GM12878 (cell line): Measurements from ENCODE around the gene SIRT7. TPM values are rescaled to one million over a fixed set of nuclear protein-coding genes. Genes with fewer than 3 reads are reported as not detected.
A peak's percentile ranks its signal among the peaks of the same experiment; 100 is the strongest.

Source experiments
- ATAC-seq: fragments of 200-7000 bp; cut with Tn5 transposase; 3 replicates; pipeline ENCODE4 v1.9.1; 2020; ENCODE audit warnings: mild to moderate bottlenecking, moderate library complexity
- BruUV-seq: library from RNA; stranded (reverse); fragments of 400-500 nt; replicated peaks from 2 replicates; lab custom pipeline; 2021; lab: Mats Ljungman, UMichigan
- CTCF ChIA-PET: fragments of 300-600 bp; sonication (Branson Sonifier 250); formaldehyde crosslinking; extraction: SDS; loops from one replicate; lab custom pipeline; 2021; ENCODE audit warnings: inconsistent platforms; lab: Yijun Ruan, JAX
- POLR2A ChIA-PET: fragments of 350-600 bp; formaldehyde crosslinking; extraction: SDS; loops from one replicate; lab custom pipeline; 2021; ENCODE audit warnings: inconsistent platforms; lab: Charles Lee
- RAD21 ChIA-PET: fragments of 300-600 bp; sonication (Branson Sonifier 250); formaldehyde crosslinking; loops from one replicate; lab custom pipeline; 2023; ENCODE audit warnings: antibody characterized with exemption; ENCODE audit not compliant: unreplicated experiment; lab: Charles Lee
- SMC1A ChIA-PET: fragments of 300-600 bp; sonication (Branson Sonifier 250); formaldehyde crosslinking; loops from one replicate; lab custom pipeline; 2023; ENCODE audit not compliant: unreplicated experiment, uncharacterized antibody; lab: Charles Lee
- DNase-seq: peaks from one replicate; pipeline ENCODE4 v3.0.0-alpha.2; 2011; ENCODE audit warnings: low read depth, low spot score
- FAIRE-seq: peaks from 3 replicates; lab custom pipeline; 2011; peaks lifted over from hg19 to GRCh38; lab: Jason Lieb, UNC
- H2AFZ ChIP-seq: 2 replicates; pipeline ENCODE4 v1.6.0; 2011; ENCODE audit warnings: low read depth, low read length, control low read depth; ENCODE audit not compliant: control insufficient read depth
- H3K27ac ChIP-seq: 2 replicates; pipeline ENCODE4 v1.5.1; 2011; ENCODE audit warnings: control low read depth; ENCODE audit not compliant: control insufficient read depth, insufficient read depth
- H3K27me3 ChIP-seq, 2 experiments: replicated peaks in 1 of 2; 2 replicates each; pipeline versions ENCODE4 v1.6.0 to v1.6.1; 2011; ENCODE audit warnings: low read length in 1 of 2; ENCODE audit not compliant: control insufficient read depth in 2 of 2, insufficient read depth in 2 of 2
- H3K36me3 ChIP-seq, 2 experiments: 2 replicates each; pipeline ENCODE4 v1.5.1; 2011; ENCODE audit warnings: low read length in 1 of 2; ENCODE audit not compliant: control insufficient read depth in 2 of 2, insufficient read depth in 2 of 2
- H3K4me1 ChIP-seq: 2 replicates; pipeline ENCODE4 v1.6.1; 2011; ENCODE audit warnings: mild to moderate bottlenecking, low read length, moderate library complexity, mixed read lengths; ENCODE audit not compliant: control insufficient read depth, insufficient read depth
- H3K4me2 ChIP-seq: 2 replicates; pipeline ENCODE4 v1.6.0; 2011; ENCODE audit warnings: control low read depth; ENCODE audit not compliant: control insufficient read depth, insufficient read depth
- H3K4me3 ChIP-seq: fragments of 200-600 bp; sonication (generic); 2 replicates; pipeline ENCODE4 v1.5.1; 2016
- H3K79me2 ChIP-seq: 2 replicates; pipeline ENCODE4 v1.6.0; 2011; ENCODE audit warnings: low read length; ENCODE audit not compliant: control insufficient read depth, insufficient read depth
- H3K9ac ChIP-seq: 2 replicates; pipeline ENCODE4 v1.8.0; 2011; ENCODE audit warnings: low read length, control low read depth, mixed read lengths; ENCODE audit not compliant: control insufficient read depth, insufficient read depth
- H3K9me3 ChIP-seq: replicated peaks from 3 replicates; pipeline ENCODE4 v1.5.1; 2011; ENCODE audit warnings: mild to moderate bottlenecking, low read length; ENCODE audit not compliant: control insufficient read depth, insufficient read depth
- H4K20me1 ChIP-seq: 2 replicates; pipeline ENCODE4 v1.6.0; 2011; ENCODE audit not compliant: control insufficient read depth, insufficient read depth
- CBX5 ChIP-seq: sonication (generic); IDR thresholded peaks from 2 replicates; pipeline ENCODE4 v1.6.1; 2016; ENCODE audit warnings: low read depth, moderate library complexity, mild to moderate bottlenecking, inconsistent platforms
- KDM1A ChIP-seq: fragments of 200-600 bp; sonication (generic); IDR thresholded peaks from 2 replicates; pipeline ENCODE4 v1.6.1; 2016; ENCODE audit warnings: borderline replicate concordance
- POLR2AphosphoS5 ChIP-seq: IDR thresholded peaks from 2 replicates; pipeline ENCODE4 v1.6.1; 2011; ENCODE audit warnings: mild to moderate bottlenecking, low read length, inconsistent platforms
- TCF12 ChIP-seq: IDR thresholded peaks from 2 replicates; pipeline ENCODE4 v1.6.1; 2011; ENCODE audit warnings: low read depth, mild to moderate bottlenecking, low read length
- WGBS: methylation state at CpG from one replicate; pipeline ENCODE4 v1.1.6; 2016; ENCODE audit warnings: low lambda C conversion rate; ENCODE audit not compliant: insufficient replicate concordance, insufficient coverage; ENCODE audit errors: missing lambda C conversion rate; 5-methylcytosine and 5-hydroxymethylcytosine counted together
- in situ Hi-C: fragments of 300-500 bp; cut with MboI; formaldehyde crosslinking; loops from 9 replicates; pipeline ENCODE4 v1.14.3; 2018; ENCODE audit warnings: mixed read lengths
- intact Hi-C: fragments of 100-400 bp; cut with micrococcal nuclease; formaldehyde crosslinking; loops from one replicate; pipeline ENCODE4 v1.14.2; 2022; ENCODE audit not compliant: unreplicated experiment
- polyA plus RNA-seq, 11 experiments: library from polyadenylated mRNA; depleted of rRNA in 4 of 11; unstranded in 6 of 11; stranded (reverse) in 5 of 11; fragments of >200 nt; fragmentation: Nextera tagmentation in 4 of 11; fragmentation: Illumina TruSeq in 1 of 11; extraction: Ambion mirVana in 4 of 11; extraction: Trizol in 1 of 11; gene quantifications; 1 replicate in 1 of 11; 2 replicates in 10 of 11; pipeline versions ENCODE4 v1.2.1 to v1.2.3, GENCODE V29; 2011 to 2016; ENCODE audit warnings: inconsistent platforms in 2 of 11, missing spikeins in 2 of 11, low read depth in 1 of 11
- total RNA-seq, 4 experiments: library from RNA; depleted of rRNA in 3 of 4; stranded (reverse); fragments of >200 nt in 3 of 4; fragmentation: Illumina TruSeq in 1 of 4; extraction: Trizol in 1 of 4; gene quantifications; 2 replicates each; pipeline versions ENCODE4 v1.2.1 to v1.2.3, GENCODE V29; 2013 to 2021
- TF ChIP-seq, protein P1 (sequence below): fragments of 450-650 bp; IDR thresholded peaks from 2 replicates; pipeline ENCODE4 v1.6.1; 2017; ENCODE audit warnings: mild to moderate bottlenecking, moderate library complexity
- TF ChIP-seq, protein P2 (sequence below): IDR thresholded peaks from 2 replicates; pipeline ENCODE4 v1.6.1; 2012; ENCODE audit warnings: low read depth, low read length, improper control_type of control experiment

Gene SIRT7
- total and polyA plus RNA-seq, 10 of the 15 experiments (the other 5 are each of a cell fraction or from before 2014, with no cell fraction given): 1.2 to 56.2 (median 22.7) TPM

- TF ChIP-seq, protein P1, sequence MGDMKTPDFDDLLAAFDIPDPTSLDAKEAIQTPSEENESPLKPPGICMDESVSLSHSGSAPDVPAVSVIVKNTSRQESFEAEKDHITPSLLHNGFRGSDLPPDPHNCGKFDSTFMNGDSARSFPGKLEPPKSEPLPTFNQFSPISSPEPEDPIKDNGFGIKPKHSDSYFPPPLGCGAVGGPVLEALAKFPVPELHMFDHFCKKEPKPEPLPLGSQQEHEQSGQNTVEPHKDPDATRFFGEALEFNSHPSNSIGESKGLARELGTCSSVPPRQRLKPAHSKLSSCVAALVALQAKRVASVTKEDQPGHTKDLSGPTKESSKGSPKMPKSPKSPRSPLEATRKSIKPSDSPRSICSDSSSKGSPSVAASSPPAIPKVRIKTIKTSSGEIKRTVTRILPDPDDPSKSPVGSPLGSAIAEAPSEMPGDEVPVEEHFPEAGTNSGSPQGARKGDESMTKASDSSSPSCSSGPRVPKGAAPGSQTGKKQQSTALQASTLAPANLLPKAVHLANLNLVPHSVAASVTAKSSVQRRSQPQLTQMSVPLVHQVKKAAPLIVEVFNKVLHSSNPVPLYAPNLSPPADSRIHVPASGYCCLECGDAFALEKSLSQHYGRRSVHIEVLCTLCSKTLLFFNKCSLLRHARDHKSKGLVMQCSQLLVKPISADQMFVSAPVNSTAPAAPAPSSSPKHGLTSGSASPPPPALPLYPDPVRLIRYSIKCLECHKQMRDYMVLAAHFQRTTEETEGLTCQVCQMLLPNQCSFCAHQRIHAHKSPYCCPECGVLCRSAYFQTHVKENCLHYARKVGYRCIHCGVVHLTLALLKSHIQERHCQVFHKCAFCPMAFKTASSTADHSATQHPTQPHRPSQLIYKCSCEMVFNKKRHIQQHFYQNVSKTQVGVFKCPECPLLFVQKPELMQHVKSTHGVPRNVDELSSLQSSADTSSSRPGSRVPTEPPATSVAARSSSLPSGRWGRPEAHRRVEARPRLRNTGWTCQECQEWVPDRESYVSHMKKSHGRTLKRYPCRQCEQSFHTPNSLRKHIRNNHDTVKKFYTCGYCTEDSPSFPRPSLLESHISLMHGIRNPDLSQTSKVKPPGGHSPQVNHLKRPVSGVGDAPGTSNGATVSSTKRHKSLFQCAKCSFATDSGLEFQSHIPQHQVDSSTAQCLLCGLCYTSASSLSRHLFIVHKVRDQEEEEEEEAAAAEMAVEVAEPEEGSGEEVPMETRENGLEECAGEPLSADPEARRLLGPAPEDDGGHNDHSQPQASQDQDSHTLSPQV: no peak
- TF ChIP-seq TCF12 (no peak), CBX5 (no peak)
- TF ChIP-seq, all 136 proteins: peak for 0
Observed at GRCh38 chr17:81904600-81905423, 13.2 kb downstream of the SIRT7 start (continued).

DNA sequence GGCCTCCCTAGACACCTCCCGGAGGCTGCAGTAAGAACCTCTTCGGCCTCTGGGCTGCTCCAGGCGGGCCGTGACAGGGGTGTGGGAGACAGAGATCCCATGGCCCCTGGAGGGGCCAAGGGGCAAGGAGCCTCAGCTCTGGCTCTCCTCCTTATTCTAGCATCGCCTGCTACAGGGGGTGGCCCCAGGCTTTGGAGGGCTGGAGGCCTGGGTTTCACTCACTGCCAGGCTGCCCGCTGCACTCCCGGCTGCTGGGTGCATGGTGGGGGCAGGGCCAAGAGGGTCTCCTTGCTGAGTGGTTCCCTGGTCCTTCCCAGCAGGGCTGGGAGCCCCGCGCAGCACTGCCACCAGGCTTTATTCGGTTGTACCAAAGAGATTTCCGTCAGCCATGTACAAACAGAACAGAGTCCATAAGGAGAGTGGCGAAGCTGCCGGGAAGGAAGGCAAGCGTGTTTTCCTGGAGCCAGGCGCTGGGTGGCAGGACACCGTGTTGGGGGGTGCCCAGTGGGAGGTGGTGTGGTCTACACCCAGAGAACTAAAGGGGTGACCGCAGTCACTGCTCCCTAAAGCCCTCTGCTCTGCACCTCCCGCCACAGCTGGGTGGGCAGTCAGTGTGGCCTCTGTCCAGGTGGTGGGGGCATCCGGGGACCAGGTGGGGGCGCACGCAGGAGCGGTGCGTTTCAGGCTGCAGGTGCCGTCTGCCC is 13.9 kb downstream of the SIRT7 start:
- Histone ChIP-seq H3K36me3 (peaks cover 3 to 4% of the 10 kb centered on the region in 2 experiments; a peak in 3 of 4 replicates), H2AFZ (no peak overlapping the region), H3K79me2 (no peaks in the 10 kb centered on the region), H4K20me1 (no peaks in the 10 kb centered on the region), H3K27ac (no peak overlapping the region), H3K4me2 (no peak overlapping the region), H3K4me3 (no peak overlapping the region), H3K9ac (no peak overlapping the region), H3K9me3 (no peaks in the 10 kb centered on the region), H3K4me1 (no peaks in the 10 kb centered on the region), H3K27me3 (no peaks in the 10 kb centered on the region; a peak in 1 of 4 replicates)
- TSS peak; percentile 47 for BruUV-seq
- RAD21 ChIA-PET: no interaction called here
- POLR2A ChIA-PET: no interaction called here
- intact Hi-C loops: no loop called here
- ATAC-seq (no peak), DNase-seq (no peak), FAIRE-seq (no peak)
- 96% methylated on average over 20 of the region's 24 CpGs for WGBS
- SMC1A ChIA-PET: no interaction called here
- CTCF ChIA-PET: no interaction called here
- in situ Hi-C loops: no loop called here
- no peak for TF ChIP-seq POLR2AphosphoS5
- TF ChIP-seq, protein P1: no peak
- TF ChIP-seq, protein P2, sequence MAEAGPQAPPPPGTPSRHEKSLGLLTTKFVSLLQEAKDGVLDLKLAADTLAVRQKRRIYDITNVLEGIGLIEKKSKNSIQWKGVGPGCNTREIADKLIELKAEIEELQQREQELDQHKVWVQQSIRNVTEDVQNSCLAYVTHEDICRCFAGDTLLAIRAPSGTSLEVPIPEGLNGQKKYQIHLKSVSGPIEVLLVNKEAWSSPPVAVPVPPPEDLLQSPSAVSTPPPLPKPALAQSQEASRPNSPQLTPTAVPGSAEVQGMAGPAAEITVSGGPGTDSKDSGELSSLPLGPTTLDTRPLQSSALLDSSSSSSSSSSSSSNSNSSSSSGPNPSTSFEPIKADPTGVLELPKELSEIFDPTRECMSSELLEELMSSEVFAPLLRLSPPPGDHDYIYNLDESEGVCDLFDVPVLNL: no peak
- no peak for TF ChIP-seq KDM1A
